ENCODE measurements around the gene DLGAP1. TPM values are rescaled to one million over a fixed set of nuclear protein-coding genes. Genes with fewer than 3 reads are reported as not detected.

The DLGAP1 gene
- total and polyA plus RNA-seq, 10 of the 15 experiments (the other 5 are each of a cell fraction or from before 2014, with no cell fraction given): 0.23 to 27.6 (median 1.9) TPM

DNA sequence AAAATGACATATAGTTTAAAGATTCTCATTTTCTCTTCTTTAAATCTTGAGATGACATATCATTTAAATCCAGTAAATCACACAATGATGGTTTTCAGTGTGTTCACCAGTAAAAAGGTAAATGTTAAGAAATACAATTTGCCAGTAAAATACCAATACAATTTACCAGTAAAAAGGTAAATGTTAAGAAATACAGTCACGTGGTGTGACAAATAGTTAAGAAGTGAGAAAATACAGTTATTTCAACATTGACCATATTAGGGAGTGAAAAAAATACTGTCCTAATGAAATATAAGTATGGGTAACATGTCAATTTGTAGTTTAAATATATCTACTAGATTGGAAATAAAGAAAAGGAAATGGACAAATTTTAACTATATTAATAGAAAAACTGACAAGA, 80.5 kb downstream of the DLGAP1 start:
- no peaks in the 10 kb centered on the region for H3K27me3 ChIP-seq (replicated peaks in 1 of 2; ENCODE audit: control insufficient read depth in 2 of 2, insufficient read depth in 2 of 2, low read length in 1 of 2)
- no peaks in the 10 kb centered on the region for H3K79me2 ChIP-seq (ENCODE audit: control insufficient read depth, insufficient read depth, low read length)
- ATAC-seq: no peak
- no peak for FAIRE-seq
- in situ Hi-C loops (cut with MboI) (no loop called here), intact Hi-C loops (cut with micrococcal nuclease; ENCODE audit: unreplicated experiment) (no loop called here)
- ChIA-PET POLR2A (interaction anchor here (1.2 to 1.6 kb wide), 3 partner anchors 13 to 27 kb away, joined by 3 to 8 read pairs (median 4); no protein-coding TSS in a partner anchor), SMC1A (ENCODE audit: uncharacterized antibody, unreplicated experiment) (interaction anchor here (0.7 to 2.4 kb wide), 12 partner anchors 11 to 138 kb away, joined by 3 to 22 read pairs (median 4); no protein-coding TSS in a partner anchor), CTCF (interaction anchor here (0.9 to 1.6 kb wide), 2 partner anchors 59 to 71 kb away, joined by 3 to 6 read pairs; no protein-coding TSS in a partner anchor), RAD21 (ENCODE audit: unreplicated experiment) (interaction anchor here (0.7 to 1.8 kb wide), 8 partner anchors 10 to 684 kb away, joined by 3 to 13 read pairs (median 4); no protein-coding TSS in a partner anchor)
- 0% methylated on average over 1 of the region's 1 CpG for WGBS (ENCODE audit: insufficient coverage, insufficient replicate concordance, low lambda C conversion rate, missing lambda C conversion rate)
- no peak overlapping the region for H3K4me3 ChIP-seq
- H2AFZ ChIP-seq (ENCODE audit: control insufficient read depth, low read depth, low read length): no peak overlapping the region
- no peak overlapping the region for H3K9ac ChIP-seq (ENCODE audit: control insufficient read depth, insufficient read depth, low read length)
- no peak for TF ChIP-seq ZNF622 (IDR thresholded peaks at IDR 0.05)
- TF ChIP-seq, protein P1, sequence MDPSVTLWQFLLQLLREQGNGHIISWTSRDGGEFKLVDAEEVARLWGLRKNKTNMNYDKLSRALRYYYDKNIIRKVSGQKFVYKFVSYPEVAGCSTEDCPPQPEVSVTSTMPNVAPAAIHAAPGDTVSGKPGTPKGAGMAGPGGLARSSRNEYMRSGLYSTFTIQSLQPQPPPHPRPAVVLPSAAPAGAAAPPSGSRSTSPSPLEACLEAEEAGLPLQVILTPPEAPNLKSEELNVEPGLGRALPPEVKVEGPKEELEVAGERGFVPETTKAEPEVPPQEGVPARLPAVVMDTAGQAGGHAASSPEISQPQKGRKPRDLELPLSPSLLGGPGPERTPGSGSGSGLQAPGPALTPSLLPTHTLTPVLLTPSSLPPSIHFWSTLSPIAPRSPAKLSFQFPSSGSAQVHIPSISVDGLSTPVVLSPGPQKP (IDR thresholded peaks at IDR 0.05; ENCODE audit: low read depth, low read length): no peak
- peak; percentile 77 for TF ChIP-seq RAD51 (IDR thresholded peaks at IDR 0.05)
- TF ChIP-seq NFXL1 (IDR thresholded peaks at IDR 0.05; ENCODE audit: borderline replicate concordance): no peak
- H3K4me1 ChIP-seq (ENCODE audit: control insufficient read depth, insufficient read depth, low read length): no peaks in the 10 kb centered on the region
- no TSS peak for BruUV-seq (replicated peaks)
- no peaks in the 10 kb centered on the region for H4K20me1 ChIP-seq (ENCODE audit: control insufficient read depth, insufficient read depth)
- no peak overlapping the region for H3K4me2 ChIP-seq (ENCODE audit: control insufficient read depth, insufficient read depth)
- H3K9me3 ChIP-seq (replicated peaks; ENCODE audit: control insufficient read depth, insufficient read depth, low read length): no peaks in the 10 kb centered on the region; the same call in 2 of the 3 replicates
- H3K27ac ChIP-seq (ENCODE audit: control insufficient read depth, insufficient read depth): no peak overlapping the region
- DNase-seq (ENCODE audit: low read depth, low spot score): no peak
- H3K36me3 ChIP-seq (ENCODE audit: control insufficient read depth in 2 of 2, insufficient read depth in 2 of 2, low read length in 1 of 2): no peaks in the 10 kb centered on the region

DNA sequence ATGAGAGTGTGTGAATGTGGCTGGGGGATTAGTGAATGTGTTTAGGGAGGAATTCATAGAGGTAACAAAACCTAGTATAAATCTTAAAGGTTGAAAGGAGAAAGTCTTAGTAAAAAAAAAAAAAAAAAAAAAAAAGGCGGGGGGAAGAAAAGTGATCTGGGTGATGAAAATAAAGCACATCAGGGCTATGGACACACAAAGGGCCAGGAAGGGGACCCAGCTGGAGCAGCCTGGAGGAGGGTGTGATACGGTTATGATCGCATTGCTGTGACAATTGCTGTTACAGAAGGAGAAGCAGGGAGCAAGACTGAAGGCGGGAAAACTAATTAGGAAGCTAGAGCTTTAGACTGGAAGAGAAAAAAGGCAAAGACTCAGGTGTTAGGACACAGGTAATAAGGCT, 85.4 kb downstream of the DLGAP1 start:
- Histone ChIP-seq H3K27ac (ENCODE audit: control insufficient read depth, insufficient read depth) (no peak overlapping the region), H3K79me2 (ENCODE audit: control insufficient read depth, insufficient read depth, low read length) (no peaks in the 10 kb centered on the region), H3K36me3 (ENCODE audit: control insufficient read depth in 2 of 2, insufficient read depth in 2 of 2, low read length in 1 of 2) (no peaks in the 10 kb centered on the region), H3K4me3 (no peak overlapping the region), H3K27me3 (replicated peaks in 1 of 2; ENCODE audit: control insufficient read depth in 2 of 2, insufficient read depth in 2 of 2, low read length in 1 of 2) (no peaks in the 10 kb centered on the region), H3K4me1 (ENCODE audit: control insufficient read depth, insufficient read depth, low read length) (no peaks in the 10 kb centered on the region), H3K4me2 (ENCODE audit: control insufficient read depth, insufficient read depth) (no peak overlapping the region), H3K9me3 (replicated peaks; ENCODE audit: control insufficient read depth, insufficient read depth, low read length) (no peaks in the 10 kb centered on the region), H3K9ac (ENCODE audit: control insufficient read depth, insufficient read depth, low read length) (no peak overlapping the region), H4K20me1 (ENCODE audit: control insufficient read depth, insufficient read depth) (no peaks in the 10 kb centered on the region), H2AFZ (ENCODE audit: control insufficient read depth, low read depth, low read length) (no peak overlapping the region)
- ChIA-PET RAD21 (ENCODE audit: unreplicated experiment) (interaction anchor here (0.7 to 1.6 kb wide), 4 partner anchors 14 to 57 kb away, joined by 3 to 6 read pairs (median 4); no protein-coding TSS in a partner anchor), CTCF (interaction anchor here (0.8 to 0.9 kb wide), 2 partner anchors 18 to 21 kb away, joined by 4 read pairs; no protein-coding TSS in a partner anchor), POLR2A (interaction anchor here (1.0 to 1.8 kb wide), 2 partner anchors 9 to 16 kb away, joined by 5 read pairs; no protein-coding TSS in a partner anchor), SMC1A (ENCODE audit: uncharacterized antibody, unreplicated experiment) (interaction anchor here (0.8 to 1.1 kb wide), 9 partner anchors 10 to 79 kb away, joined by 3 to 4 read pairs (median 3); no protein-coding TSS in a partner anchor)
- BruUV-seq (replicated peaks): no TSS peak
- WGBS (ENCODE audit: insufficient coverage, insufficient replicate concordance, low lambda C conversion rate, missing lambda C conversion rate): 32% methylated on average over 3 of the region's 4 CpGs
- DNase-seq (ENCODE audit: low read depth, low spot score) (no peak), ATAC-seq (no peak), FAIRE-seq (no peak)
- in situ Hi-C loops (cut with MboI) (no loop called here), intact Hi-C loops (cut with micrococcal nuclease; ENCODE audit: unreplicated experiment) (no loop called here)
- TF ChIP-seq PML (IDR thresholded peaks at IDR 0.05; ENCODE audit: low read length) (no peak), CREM (IDR thresholded peaks at IDR 0.05; ENCODE audit: low read depth) (no peak), ZNF384 (IDR thresholded peaks at IDR 0.05; ENCODE audit: borderline replicate concordance, low read depth, low read length) (0 out of 2 replicates have a peak, but pooled peaks have one; percentile 13)
- TF ChIP-seq, protein P2, sequence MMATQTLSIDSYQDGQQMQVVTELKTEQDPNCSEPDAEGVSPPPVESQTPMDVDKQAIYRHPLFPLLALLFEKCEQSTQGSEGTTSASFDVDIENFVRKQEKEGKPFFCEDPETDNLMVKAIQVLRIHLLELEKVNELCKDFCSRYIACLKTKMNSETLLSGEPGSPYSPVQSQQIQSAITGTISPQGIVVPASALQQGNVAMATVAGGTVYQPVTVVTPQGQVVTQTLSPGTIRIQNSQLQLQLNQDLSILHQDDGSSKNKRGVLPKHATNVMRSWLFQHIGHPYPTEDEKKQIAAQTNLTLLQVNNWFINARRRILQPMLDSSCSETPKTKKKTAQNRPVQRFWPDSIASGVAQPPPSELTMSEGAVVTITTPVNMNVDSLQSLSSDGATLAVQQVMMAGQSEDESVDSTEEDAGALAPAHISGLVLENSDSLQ (IDR thresholded peaks at IDR 0.05): no peak
